Frontal cortex (tissue), 4 donors: Measurements from ENCODE around the gene CD200. TPM values are rescaled to one million over a fixed set of nuclear protein-coding genes. Genes with fewer than 3 reads are reported as not detected.
"Not testable (repeated sequence)": the region's sequence is repeated elsewhere in the genome, so short reads cannot be mapped to it uniquely, and the experiment has no call there.

ENCODE experiments used
- DNase-seq, 2 donors: peaks; one replicate each; pipeline ENCODE4 v3.0.0; 2012; ENCODE audit warnings: low spot score in 2 of 2
- FAIRE-seq: peaks from 2 replicates; lab custom pipeline; 2012; peaks lifted over from hg19 to GRCh38; lab: Jason Lieb, UNC
- total RNA-seq: library from RNA; depleted of rRNA; stranded (reverse); fragments of >200 nt; gene quantifications from one replicate; pipeline ENCODE4 v1.2.3, GENCODE V29; 2014
- donor health status: control.
- donor health status: control.
- donor health status: control.

CD200 gene
- total RNA-seq, 1 donor from 2014 or later: 49.7 TPM

DNA sequence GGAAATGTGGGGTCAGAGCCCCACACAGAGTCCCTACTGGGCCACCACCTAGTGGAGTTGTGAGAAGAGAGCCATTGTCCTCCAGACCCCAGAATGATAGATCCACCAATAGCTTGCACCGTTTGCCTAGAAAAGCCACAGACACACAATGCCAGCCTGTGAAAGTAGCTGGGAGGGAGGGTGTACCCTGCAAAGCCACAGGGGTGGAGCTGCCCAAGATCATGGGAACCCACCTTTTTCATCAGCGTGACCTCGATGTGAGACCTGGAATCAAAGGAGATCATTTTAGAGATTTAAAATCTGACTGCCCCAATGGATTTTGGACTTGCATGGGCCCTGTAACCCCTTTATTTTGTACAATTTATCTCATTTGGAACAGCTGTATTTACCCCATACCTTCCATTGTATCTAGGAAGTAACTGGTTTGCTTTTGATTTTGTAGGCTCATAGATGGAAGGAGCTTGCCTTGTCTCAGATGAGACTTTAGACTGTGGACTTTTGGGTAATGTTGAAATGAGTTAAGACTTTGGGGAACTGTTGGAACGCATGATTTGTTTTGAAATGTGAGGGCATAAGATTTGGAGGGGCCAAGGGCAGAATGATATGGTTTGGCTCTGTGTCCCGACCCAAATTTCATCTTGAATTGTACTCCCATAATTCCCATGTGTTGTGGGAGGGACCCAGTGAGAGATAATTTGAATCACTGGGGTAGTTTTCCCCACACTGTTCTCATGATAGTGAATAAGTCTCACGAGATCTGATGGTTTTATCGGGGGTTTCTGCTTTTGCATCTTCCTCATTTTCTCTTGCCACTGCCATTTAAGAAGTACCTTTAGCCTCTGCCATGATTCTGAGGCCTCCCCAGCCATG is 49.0 kb downstream of the CD200 start:
- no peak for DNase-seq
- FAIRE-seq: no peak

DNA sequence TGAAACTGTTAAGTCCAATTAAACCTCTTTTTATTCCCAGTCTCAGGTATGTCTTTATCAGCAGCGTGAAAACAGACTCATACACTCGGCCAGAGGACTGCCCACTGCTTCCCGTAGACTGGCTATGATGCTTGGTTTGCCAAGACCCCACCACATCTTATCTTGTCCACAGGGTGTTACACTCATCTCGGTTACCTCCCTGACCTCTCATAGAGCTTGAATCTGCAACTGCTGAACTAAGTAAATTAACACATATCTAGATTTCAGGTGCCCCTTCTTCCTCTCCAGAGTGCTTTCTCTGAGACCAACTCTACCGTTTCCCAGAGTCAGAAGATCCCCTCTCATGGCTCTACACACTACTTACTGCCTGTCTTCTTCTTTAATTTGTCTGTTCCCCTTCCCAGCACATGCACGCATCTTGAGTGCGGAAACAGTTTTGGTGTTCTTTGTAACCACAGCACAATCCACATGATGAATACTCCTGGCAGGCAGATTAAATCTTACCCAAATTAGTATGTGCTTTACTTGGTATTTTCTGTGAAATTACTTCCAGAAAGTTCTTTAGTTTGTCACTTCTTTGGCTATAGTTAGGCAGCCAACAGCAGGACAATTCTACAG is 49.7 kb downstream of the CD200 start:
- no peak for FAIRE-seq
- DNase-seq: no peak

DNA sequence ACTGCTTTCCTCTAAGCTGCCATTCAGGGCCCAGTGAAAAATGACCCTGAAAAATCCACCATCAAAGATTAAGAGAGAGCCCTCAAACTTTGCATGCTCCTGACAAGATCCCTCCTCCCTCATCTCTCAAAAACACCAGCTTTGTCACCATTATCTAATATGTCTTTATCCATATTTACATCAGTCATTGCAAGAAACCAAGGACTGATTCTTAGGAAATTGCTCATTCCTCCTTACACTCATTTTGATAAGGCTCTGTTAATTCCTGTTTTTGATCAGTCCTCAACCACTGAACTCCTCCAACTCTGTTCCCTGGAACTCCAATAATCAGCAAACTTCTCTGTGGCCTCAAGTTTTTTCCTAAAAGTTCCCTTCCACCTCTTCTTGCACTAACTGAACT is 51.8 kb downstream of the CD200 start:
- FAIRE-seq: no peak

DNA sequence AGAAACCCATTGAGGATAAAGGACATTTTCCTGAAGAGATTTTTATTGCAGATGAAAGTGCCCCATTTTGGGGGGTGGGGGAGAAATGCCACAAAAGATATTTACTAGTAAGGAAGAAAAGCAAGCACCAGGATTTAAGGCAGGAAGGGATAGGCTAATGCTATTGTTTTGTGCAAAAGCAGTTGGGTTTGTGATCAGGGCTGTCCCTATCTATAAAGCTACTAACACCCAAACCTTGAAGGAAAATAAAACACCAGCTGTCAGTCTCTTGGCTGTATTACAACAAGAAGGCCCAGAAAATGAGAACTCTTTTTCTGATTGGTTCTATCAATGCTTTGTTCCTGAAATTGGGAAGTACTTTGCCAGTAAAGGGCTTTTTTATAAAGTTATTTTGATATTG is 56.0 kb downstream of the CD200 start:
- FAIRE-seq: no peak
- no peak for DNase-seq

More for the DNA sequence above, 51.8 kb downstream of the CD200 start:
- DNase-seq: no peak

DNA sequence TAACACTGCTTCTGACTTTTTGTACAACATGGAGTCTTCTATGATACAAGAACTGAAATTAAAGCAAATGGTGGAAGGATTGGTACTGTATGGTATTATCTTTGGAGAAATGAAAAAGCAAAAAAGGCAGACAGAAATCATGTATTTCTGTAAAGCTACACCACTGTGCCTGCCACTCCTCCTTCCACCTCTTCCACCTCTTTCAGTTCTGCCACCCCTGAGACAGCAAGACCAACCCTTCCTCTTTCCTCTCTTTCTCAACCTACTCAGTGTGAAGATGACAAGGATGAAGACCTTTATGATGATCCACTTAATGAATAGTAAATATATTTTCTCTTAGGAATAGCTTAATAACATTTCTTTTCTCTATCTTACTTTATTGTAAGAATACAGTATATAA is 57.0 kb downstream of the CD200 start:
- DNase-seq (no peak), FAIRE-seq (no peak)

DNA sequence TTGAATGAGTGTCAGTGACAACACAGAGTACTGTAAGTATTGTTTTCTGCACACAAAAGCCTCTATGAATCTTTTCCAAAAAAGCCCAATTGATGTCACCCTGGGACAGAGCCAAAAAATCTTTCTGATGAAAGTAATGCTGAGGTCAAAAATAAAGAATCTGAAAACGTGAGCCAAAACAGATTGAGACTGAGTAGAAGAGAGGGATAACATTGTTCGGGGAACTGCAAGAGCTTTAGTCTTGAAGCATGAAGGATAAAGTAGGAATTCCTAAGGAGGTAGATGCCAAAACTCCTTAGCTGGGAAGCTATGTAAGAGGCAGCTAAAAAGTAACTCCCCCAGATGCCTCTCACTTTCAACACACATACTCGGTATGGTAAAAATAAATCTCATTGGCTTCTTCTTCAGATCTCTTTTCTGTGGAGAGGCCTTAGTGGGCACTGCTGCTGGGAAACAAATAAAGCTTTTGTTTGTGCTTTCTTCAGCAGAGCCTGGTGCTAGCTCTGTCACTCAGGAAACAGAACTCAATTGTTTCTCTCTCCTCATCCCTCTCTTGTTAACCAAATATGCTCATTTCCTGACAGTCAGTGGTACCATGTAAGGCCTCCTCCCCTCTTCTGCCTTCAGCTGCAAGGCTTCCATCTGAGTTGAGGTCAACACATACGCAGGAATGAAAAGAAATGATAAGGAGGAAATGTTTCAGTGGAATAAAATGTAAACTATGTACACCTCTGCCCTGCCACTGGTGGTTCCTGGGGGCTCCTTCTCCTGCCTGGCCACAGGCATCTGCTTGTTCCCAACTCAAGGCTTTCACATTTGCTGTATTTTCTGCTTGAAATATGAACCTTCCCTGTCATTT is 58.1 kb downstream of the CD200 start:
- FAIRE-seq (peak; percentile 89), DNase-seq (peak; percentile 9 to 23)

DNA sequence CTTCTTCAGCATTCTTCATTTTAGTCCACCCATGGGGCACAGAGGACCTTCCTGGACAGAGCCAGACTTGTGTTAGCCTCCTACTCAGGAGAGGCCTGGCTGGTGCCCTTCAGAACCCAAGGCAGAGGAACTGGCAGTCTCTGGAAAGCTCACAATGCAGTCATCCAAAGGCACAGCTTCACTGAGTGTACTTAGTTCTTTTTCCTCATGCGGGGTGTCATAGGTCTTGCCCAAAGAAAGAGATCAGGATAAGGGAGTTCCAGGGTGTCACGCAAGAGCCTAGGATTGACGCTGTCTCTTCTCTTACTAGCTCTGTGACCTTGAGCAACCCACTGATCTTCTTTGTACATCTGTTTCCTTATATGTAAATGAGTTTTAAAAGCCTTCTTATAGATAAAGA is 58.7 kb downstream of the CD200 start:
- no peak for FAIRE-seq
- no peak for DNase-seq

DNA sequence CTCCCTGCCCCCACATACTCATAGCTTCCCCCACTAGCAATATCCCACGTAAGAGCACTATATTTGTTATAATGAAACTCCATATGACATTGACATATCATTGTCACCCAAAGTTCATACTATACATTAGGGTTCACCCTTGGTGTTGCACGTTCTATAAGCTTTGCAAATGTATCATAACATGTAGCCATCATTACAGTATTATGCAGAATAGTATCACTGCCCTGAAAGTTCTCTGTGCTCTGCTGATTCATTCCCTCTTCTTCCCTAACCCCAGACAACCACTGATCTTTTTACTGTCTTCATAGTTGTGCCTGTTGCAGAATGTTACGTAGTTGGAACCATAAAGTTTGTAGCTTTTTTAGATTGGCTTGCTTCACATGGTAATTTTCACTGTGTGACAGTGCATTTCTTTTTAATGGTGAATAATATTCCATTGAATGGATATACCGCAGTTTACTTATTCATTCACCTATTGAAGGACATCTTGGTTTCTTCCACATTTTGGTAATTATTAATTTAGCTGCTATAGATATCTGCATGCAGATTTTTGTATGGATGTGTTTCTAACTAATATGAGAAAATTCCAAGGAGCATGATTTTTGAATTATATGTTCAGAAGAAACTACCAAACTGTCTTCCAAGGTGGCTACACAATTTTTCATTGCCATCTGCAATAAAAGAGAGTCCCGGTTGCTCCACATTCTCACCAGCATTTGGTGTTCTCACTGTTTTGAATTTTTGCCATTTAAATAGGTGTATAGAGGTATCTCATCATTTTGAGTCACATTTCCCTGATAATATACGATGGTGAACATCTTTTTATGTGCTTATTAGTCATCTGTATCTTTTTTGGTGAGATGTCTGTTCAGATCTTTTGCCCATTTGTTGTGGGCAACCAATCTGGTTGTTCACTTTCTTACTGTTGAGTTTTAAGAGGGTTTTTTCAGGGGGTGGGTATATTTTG is 59.7 kb downstream of the CD200 start:
- DNase-seq: no peak
- no peak for FAIRE-seq

DNA sequence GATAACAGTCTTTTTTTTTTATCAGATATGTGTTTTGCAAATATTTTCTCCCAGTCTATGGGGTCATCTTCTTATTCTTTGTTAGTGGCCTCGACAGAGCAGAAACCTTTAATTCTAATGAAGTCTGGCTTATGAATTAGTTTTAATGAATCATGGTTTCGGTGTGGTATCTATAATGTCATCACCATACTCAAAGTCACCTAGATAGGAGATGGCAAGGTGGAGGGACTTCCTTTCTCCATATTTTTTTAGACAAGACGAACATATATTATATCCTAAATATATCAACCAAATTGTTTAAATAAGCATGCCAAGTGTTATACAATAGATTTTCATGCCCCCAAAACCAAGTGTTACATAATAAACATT is 60.4 kb downstream of the CD200 start:
- DNase-seq (no peak), FAIRE-seq (no peak)

DNA sequence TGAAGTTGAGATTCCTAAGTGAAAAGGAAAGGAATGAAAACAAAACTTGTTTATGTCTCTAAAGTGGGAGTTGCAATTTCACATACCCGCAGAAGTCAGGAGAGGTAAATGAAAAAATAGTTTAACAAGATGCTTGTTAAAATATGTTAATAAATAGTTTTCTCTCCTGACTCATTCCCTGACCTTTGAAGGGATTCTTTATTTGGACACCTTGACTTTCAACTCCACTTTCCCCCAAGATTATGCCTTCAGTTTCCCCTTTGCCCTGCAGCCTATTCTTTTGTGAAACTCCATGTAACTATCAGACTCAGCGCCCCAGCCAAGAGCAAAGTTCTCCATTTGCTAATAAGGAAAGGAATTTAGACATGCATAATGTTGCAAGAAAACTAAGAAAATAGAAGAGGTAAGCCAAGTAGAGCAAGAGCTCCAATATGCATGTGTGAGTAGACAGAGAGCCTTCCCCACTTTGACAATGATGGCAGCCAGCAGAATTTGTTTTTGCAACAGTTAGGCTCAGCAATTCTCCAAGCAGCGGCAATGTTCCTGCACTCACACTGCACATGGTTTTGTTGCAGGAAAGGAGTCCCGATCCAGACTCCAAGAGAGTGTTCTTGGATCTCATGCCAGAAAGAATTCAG is 61.2 kb downstream of the CD200 start:
- DNase-seq (no peak), FAIRE-seq (no peak)

DNA sequence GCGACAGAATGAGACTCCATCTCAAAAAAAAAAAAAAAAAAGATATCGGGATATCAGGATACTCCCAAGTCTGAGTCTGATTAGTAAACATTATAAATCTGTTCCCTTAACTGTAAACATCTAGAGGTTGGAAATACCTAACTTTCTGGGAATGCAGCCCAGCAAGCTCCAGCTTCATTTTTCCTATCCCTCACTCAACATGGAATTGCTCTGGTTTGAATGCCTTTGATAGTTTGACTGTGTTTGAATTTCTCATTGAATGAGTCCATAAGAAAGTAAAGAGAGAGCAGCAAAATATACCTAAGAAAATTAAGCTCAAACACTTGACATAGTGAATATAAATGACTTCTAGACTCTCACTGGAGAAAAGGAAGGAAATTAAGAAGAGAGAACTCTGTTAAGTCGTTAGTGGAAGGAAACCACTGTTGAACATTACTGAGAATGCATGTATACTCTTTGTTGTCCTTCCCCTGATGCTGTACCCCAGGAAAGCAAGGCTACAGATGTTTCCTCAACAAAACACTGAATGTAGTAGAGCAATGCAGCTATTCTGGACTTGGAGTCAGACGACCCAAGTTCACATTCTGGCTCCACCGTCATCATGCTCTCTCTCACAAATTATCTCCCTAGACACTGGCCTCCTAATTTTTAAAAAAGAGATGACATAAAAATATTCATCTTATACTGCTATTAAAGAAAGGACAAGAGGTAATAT is 62.4 kb downstream of the CD200 start:
- no peak for DNase-seq
- no peak for FAIRE-seq

DNA sequence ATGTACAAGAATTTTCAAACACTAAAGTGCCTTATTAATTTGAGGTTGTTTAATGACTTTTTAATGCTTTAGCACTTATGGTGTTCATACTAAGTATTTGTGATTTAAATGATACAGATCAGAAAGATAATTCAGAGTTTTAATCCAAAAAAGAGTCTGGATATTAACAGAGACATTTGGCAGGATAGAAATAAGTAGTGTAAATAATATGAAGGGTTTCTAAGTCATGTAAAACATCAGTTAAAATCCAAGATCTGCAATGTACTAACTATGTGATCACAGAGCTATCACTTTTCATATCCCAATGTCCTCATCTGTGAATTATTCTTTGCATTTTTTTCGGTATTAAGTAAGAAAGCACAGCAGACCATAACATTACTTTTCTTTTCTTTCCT is 62.9 kb downstream of the CD200 start:
- DNase-seq: no peak
- FAIRE-seq: no peak

DNA sequence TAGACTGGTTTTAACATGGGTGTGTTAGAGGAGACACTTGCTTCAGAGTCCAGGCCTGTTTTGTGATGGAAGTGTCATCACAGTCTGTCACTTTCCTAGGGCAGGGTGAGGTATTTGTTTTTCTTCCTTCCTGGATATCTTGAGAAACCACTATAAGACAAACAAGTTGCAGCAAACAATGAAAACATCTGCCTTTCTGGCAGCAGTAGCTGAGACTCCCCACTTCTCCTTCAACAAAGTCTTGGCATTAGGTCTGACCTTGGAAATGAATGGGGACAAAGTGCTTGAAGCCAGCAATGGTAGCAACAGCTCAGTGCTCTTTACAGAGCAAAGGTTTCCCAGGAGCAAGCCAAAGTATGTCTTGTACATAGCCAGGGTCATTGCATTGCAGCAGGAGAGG is 64.6 kb downstream of the CD200 start:
- DNase-seq: no peak
- FAIRE-seq: no peak

DNA sequence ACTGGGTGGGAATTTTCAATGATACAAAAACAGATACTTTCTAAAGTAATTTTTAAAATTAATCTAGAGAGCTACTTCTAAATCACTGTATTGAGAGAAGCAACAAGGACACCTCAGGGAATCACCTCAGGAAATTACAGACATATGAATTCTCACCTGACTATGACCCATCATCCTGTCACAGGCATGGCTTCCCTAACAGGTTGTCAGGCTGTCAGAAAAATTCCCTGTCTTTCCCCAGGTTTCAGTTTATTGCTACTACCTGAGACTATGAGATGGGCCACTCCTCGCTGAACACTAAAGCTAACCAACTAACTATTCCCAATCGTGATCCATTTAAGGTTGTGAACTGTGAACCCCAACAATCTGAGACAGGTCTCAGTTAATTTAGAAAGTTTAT is 66.1 kb downstream of the CD200 start:
- FAIRE-seq: no peak
- no peak for DNase-seq

DNA sequence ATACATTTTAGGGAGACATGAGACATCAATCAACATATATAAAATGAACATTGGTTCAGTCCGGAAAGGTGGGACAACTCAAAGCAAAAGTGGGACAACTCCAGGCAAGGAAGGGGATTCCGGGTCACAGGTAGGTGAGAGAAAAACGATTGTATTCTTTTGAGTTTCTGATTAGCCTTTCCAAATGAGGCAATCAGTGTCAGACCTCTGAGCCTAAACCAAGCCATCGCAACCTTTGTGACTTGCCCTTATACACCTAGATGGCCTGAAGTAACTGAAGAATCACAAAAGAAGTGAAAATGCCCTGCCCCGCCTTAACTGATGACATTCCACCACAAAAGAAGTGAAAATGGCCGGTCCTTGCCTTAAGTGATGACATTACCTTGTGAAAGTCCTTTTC is 66.6 kb downstream of the CD200 start:
- not testable (repeated sequence) for FAIRE-seq, DNase-seq

DNA sequence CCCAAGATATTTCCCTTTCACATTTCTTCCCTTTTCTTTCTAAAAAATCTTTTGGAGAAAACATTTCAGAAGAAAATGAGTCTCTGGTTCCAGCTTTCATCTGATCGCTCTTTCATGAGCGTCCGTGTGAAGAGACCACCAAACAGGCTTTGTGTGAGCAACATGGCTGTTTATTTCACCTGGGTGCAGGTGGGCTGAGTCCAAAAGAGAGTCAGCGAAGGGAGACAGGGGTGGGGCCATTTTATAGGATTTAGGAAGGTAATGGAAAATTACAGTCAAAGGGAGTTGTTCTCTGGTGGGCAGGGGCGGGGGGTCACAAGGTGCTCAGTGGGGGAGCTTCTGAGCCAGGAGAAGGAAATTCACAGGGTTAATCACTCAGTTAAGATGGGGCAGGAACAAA is 67.4 kb downstream of the CD200 start:
- not testable (repeated sequence) for DNase-seq, FAIRE-seq

DNA sequence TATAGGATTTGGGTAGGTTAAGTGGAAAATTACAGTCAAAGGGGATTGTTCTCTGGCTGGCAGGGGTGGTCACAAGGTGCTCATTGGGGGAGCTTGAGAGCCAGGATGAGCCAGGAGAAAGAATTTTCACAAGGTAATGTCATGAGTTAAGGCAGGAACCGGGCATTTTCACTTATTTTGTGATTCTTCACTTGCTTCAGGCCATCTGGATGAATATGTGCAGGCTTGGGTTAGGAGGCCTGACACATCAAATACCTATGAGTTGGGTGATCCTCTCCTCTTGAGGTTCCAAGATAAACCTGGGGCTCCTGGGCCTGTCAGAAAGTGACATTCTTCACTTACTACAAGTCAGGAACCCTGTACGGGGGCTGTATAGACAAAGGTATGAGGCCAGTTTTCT is 68.7 kb downstream of the CD200 start:
- DNase-seq (no peak), FAIRE-seq (no peak)

DNA sequence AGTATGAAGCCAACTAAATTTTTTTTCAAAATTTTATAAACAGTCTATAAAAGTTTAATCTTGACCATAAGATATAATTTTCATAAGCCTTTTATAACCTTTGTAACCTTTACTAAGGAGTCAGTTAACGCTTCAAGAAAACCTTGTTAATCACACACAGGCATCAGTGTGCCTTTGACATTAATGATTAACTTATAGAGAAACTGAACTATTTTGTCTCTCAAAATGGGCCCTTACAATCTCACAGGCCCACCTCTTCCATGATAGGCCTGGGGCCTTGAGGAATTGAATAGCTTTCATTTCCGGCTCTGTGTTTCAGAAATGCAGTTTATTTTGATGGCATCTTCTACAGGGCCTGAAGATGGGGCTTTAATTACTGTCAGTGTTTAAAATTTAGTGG is 70.1 kb downstream of the CD200 start:
- DNase-seq (no peak), FAIRE-seq (no peak)
